Mesenchymal stem cell (in vitro differentiated cells and primary cell): Measurements from ENCODE around the gene OR6V1.
"Not testable (repeated sequence)": the region's sequence is repeated elsewhere in the genome, so short reads cannot be mapped to it uniquely, and the experiment has no call there.

Source experiments
- DNase-seq: peaks from one replicate; pipeline ENCODE4 v3.0.0-alpha.2; 2013
- H2AFZ ChIP-seq: one replicate; pipeline ENCODE4 v1.6.1; 2013; ENCODE audit warnings: low read depth, mild to moderate bottlenecking, control low read depth, inconsistent platforms, low read length, moderate library complexity
- H2AK5ac ChIP-seq: 2 replicates; pipeline ENCODE4 v1.6.1; 2013; ENCODE audit warnings: low read length, moderate library complexity, mild to moderate bottlenecking, inconsistent platforms; ENCODE audit not compliant: severe bottlenecking
- H2BK120ac ChIP-seq: one replicate; pipeline ENCODE4 v1.6.1; 2013; ENCODE audit warnings: low read depth, mild to moderate bottlenecking, inconsistent platforms, low read length, moderate library complexity
- H2BK12ac ChIP-seq, 2 experiments: one replicate each; pipeline ENCODE4 v1.6.1; 2013; ENCODE audit warnings: inconsistent platforms in 2 of 2, low read length in 2 of 2, mild to moderate bottlenecking in 2 of 2, moderate library complexity in 2 of 2, control low read depth in 1 of 2
- H2BK15ac ChIP-seq: one replicate; pipeline ENCODE4 v1.6.1; 2013; ENCODE audit warnings: mild to moderate bottlenecking, low read depth, inconsistent platforms; ENCODE audit not compliant: poor library complexity, severe bottlenecking
- H2BK5ac ChIP-seq: 2 replicates; pipeline ENCODE4 v1.6.1; 2013; ENCODE audit warnings: low read depth, mild to moderate bottlenecking, low read length, control low read depth, inconsistent platforms; ENCODE audit not compliant: poor library complexity, severe bottlenecking
- H3K14ac ChIP-seq, 2 experiments: one replicate each; pipeline ENCODE4 v1.6.1; 2013; ENCODE audit warnings: inconsistent platforms in 2 of 2, low read length in 2 of 2, control low read depth in 1 of 2, mild to moderate bottlenecking in 1 of 2, moderate library complexity in 1 of 2
- H3K18ac ChIP-seq, 2 experiments: one replicate each; pipeline ENCODE4 v1.6.1; 2013; ENCODE audit warnings: inconsistent platforms in 2 of 2, low read length in 2 of 2, control low read depth in 1 of 2, low read depth in 1 of 2, mild to moderate bottlenecking in 1 of 2
- H3K23ac ChIP-seq, 2 experiments: one replicate each; pipeline ENCODE4 v1.6.1; 2013; ENCODE audit warnings: inconsistent platforms in 2 of 2, low read length in 2 of 2, mild to moderate bottlenecking in 2 of 2, moderate library complexity in 2 of 2, control low read depth in 1 of 2
- H3K27ac ChIP-seq: 2 replicates; pipeline ENCODE4 v1.5.1; 2013; ENCODE audit warnings: mild to moderate bottlenecking, moderate library complexity, low read length, control low read depth, inconsistent platforms; ENCODE audit not compliant: poor library complexity, severe bottlenecking
- H3K27me3 ChIP-seq, 2 experiments: 2 replicates each; pipeline versions ENCODE4 v1.6.1 to v1.7.0; 2013; ENCODE audit warnings: low read length in 2 of 2, mild to moderate bottlenecking in 2 of 2, moderate library complexity in 2 of 2, control low read depth in 1 of 2, inconsistent platforms in 1 of 2; ENCODE audit not compliant: control insufficient read depth in 1 of 2, insufficient read depth in 1 of 2
- H3K36me3 ChIP-seq, 2 experiments: 2 replicates each; pipeline versions ENCODE4 v1.6.1 to v1.7.0; 2013; ENCODE audit warnings: low read length in 2 of 2, control low read depth in 1 of 2, inconsistent platforms in 1 of 2, low read depth in 1 of 2, mild to moderate bottlenecking in 1 of 2; ENCODE audit not compliant: insufficient read depth in 2 of 2, control insufficient read depth in 1 of 2
- H3K4ac ChIP-seq, 2 experiments: one replicate each; pipeline ENCODE4 v1.6.1; 2013; ENCODE audit warnings: inconsistent platforms in 2 of 2, low read length in 2 of 2, mild to moderate bottlenecking in 2 of 2, moderate library complexity in 2 of 2, control low read depth in 1 of 2, low read depth in 1 of 2
- H3K4me1 ChIP-seq: 2 replicates; pipeline ENCODE4 v1.6.1; 2013; ENCODE audit warnings: low read depth, low read length, control low read depth; ENCODE audit not compliant: control insufficient read depth, insufficient read depth
- H3K4me2 ChIP-seq: 2 replicates; pipeline ENCODE4 v1.6.1; 2013; ENCODE audit warnings: low read length, mild to moderate bottlenecking, inconsistent platforms; ENCODE audit not compliant: poor library complexity, severe bottlenecking
- H3K4me3 ChIP-seq, 2 experiments: 2 replicates each; pipeline versions ENCODE4 v1.5.1 to v1.7.0; 2013; ENCODE audit warnings: low read length in 2 of 2, mild to moderate bottlenecking in 2 of 2, control low read depth in 1 of 2, low read depth in 1 of 2; ENCODE audit not compliant: insufficient read depth in 1 of 2
- H3K79me1 ChIP-seq: replicated peaks from 2 replicates; pipeline ENCODE4 v1.6.1; 2013; ENCODE audit warnings: mild to moderate bottlenecking, control low read depth, low read length, inconsistent platforms; ENCODE audit not compliant: poor library complexity, severe bottlenecking
- H3K9ac ChIP-seq: 2 replicates; pipeline ENCODE4 v1.7.0; 2013; ENCODE audit warnings: mild to moderate bottlenecking, low read length, moderate library complexity
- H3K9me3 ChIP-seq: 2 replicates; pipeline ENCODE4 v1.7.0; 2013; ENCODE audit warnings: mild to moderate bottlenecking, low read length; ENCODE audit not compliant: control insufficient read depth
- H4K8ac ChIP-seq: one replicate; pipeline ENCODE4 v1.6.1; 2013; ENCODE audit warnings: inconsistent platforms, mild to moderate bottlenecking, low read length, moderate library complexity
- H4K91ac ChIP-seq: one replicate; pipeline ENCODE4 v1.6.1; 2013; ENCODE audit warnings: mild to moderate bottlenecking, low read length, inconsistent platforms
- WGBS: methylation state at CpG from one replicate; pipeline ENCODE4 v1.1.7; 2013; ENCODE audit warnings: mixed read lengths; 5-methylcytosine and 5-hydroxymethylcytosine counted together

Gene OR6V1

GRCh38 chr7:143085610-143086009 is 33.5 kb downstream of the OR6V1 start:
- not testable (repeated sequence) for H3K9me3 ChIP-seq, H3K14ac ChIP-seq, H4K8ac ChIP-seq, H2BK120ac ChIP-seq, H3K79me1 ChIP-seq, H3K9ac ChIP-seq, H2BK15ac ChIP-seq, H3K4me2 ChIP-seq, H3K27me3 ChIP-seq, H3K36me3 ChIP-seq, H2BK5ac ChIP-seq, DNase-seq, H2BK12ac ChIP-seq, H3K4me1 ChIP-seq, H3K4ac ChIP-seq, H2AK5ac ChIP-seq, H3K23ac ChIP-seq, H3K18ac ChIP-seq, H2AFZ ChIP-seq, H4K91ac ChIP-seq, H3K4me3 ChIP-seq, H3K27ac ChIP-seq
- no CpG with 5 or more reads among the region's 3 CpGs for WGBS

DNA sequence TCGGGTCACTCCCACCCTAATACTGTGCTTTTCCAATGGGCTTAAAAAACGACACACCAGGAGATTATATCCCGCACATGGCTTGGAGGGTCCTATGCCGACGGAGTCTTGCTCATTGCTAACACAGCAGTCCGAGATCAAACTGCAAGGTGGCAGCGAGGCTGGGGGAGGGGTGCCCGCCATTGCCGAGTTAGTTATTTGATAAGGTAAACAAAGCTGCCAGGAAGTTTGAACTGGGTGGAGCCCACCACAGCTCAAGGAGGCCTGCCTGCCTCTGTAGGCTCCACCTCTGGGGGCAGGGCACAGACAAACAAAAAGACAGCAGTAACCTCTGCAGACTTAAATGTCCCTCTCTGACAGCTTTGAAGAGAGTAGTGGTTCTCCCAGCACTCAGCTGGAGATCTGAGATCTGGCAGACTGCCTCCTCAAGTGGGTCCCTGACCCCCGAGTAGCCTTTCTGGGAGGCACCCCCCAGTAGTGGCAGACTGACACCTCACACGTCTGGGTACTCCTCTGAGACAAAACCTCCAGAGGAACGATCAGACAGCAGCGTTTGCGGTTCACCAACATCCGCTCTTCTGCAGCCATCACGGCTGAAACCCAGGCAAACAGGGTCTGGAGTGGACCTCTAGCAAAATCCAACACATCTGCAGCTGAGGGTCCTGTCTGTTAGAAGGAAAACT is 36.5 kb downstream of the OR6V1 start:
- H2BK5ac ChIP-seq, H3K9me3 ChIP-seq, H2BK15ac ChIP-seq, DNase-seq, H3K23ac ChIP-seq, H2BK12ac ChIP-seq, H3K27ac ChIP-seq, H3K27me3 ChIP-seq, H3K4me1 ChIP-seq, H2BK120ac ChIP-seq, H3K79me1 ChIP-seq, H3K14ac ChIP-seq, H3K4me2 ChIP-seq, H3K18ac ChIP-seq, H3K4me3 ChIP-seq, H3K9ac ChIP-seq, H4K91ac ChIP-seq, H4K8ac ChIP-seq, H2AK5ac ChIP-seq, H2AFZ ChIP-seq, H3K4ac ChIP-seq, H3K36me3 ChIP-seq: not testable (repeated sequence)
- WGBS, result 85% methylated on average over 16 of the region's 16 CpGs

GRCh38 chr7:143096146-143096545 is 44.0 kb downstream of the OR6V1 start:
- H2BK120ac ChIP-seq, result no peak overlapping the region
- H3K27me3 ChIP-seq, result no peaks in the 10 kb centered on the region
- no peak overlapping the region for H2BK12ac ChIP-seq
- H3K9me3 ChIP-seq, result peaks cover 27% of the 10 kb centered on the region
- H3K4me1 ChIP-seq, result no peaks in the 10 kb centered on the region
- H3K4me2 ChIP-seq, result no peak overlapping the region
- no peak overlapping the region for H3K23ac ChIP-seq
- no peak overlapping the region for H4K8ac ChIP-seq
- no peaks in the 10 kb centered on the region for H3K36me3 ChIP-seq
- no peak overlapping the region for H2BK15ac ChIP-seq
- 36% methylated on average over 1 of the region's 2 CpGs for WGBS
- no peak overlapping the region for H4K91ac ChIP-seq
- no peak overlapping the region for H3K4ac ChIP-seq
- H3K14ac ChIP-seq, result no peak overlapping the region
- no peak overlapping the region for H2AFZ ChIP-seq
- no peak overlapping the region for H2BK5ac ChIP-seq
- no peaks in the 10 kb centered on the region for H3K79me1 ChIP-seq
- H3K27ac ChIP-seq, result no peak overlapping the region
- no peak overlapping the region for H2AK5ac ChIP-seq
- H3K9ac ChIP-seq, result no peak overlapping the region
- no peak overlapping the region for H3K18ac ChIP-seq
- H3K4me3 ChIP-seq, result no peak overlapping the region
- DNase-seq, result no peak

DNA sequence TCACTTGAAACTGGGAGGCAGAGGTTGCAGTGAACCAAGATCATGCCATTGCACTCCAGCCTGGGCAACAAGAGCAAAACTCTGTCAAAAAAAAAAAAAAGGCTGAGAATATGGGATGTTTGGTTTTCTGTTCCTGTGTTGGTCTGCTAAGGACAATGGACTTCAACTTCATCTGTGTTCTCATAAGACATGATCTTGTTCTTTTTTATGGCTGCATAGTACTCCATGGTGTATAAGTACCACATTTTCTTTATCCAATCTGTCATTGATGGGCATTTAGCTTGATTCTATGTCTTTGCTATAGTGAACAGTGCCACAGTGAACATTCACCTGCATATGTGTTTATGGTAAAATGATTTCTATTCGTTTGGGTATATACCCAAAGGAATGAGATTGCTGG is 47.4 kb downstream of the OR6V1 start:
- peaks cover 28% of the 10 kb centered on the region for H3K9me3 ChIP-seq
- H3K4me1 ChIP-seq, H2BK120ac ChIP-seq, H2BK12ac ChIP-seq, H3K27ac ChIP-seq, H3K9ac ChIP-seq, H3K27me3 ChIP-seq, H4K8ac ChIP-seq, H3K14ac ChIP-seq, H4K91ac ChIP-seq, H2AK5ac ChIP-seq, H2BK5ac ChIP-seq, DNase-seq, H3K79me1 ChIP-seq, H2AFZ ChIP-seq, H3K36me3 ChIP-seq, H2BK15ac ChIP-seq, H3K4me2 ChIP-seq, H3K18ac ChIP-seq, H3K23ac ChIP-seq, H3K4me3 ChIP-seq, H3K4ac ChIP-seq: not testable (repeated sequence)
- 33% methylated on average over 1 of the region's 1 CpG for WGBS
